Kidney (tissue), 14 donors: ENCODE results near the gene PANX3. TPM values are rescaled to one million over a fixed set of nuclear protein-coding genes. Genes with fewer than 3 reads are reported as not detected.

Experiments used
- DNase-seq, 5 donors: peaks; one replicate each; pipeline ENCODE4 v3.0.0-alpha.2; 2013 to 2020
- FAIRE-seq: peaks from 2 replicates; lab custom pipeline; 2012; peaks lifted over from hg19 to GRCh38; lab: Jason Lieb, UNC
- H3K27ac ChIP-seq, 2 donors: one replicate each; pipeline ENCODE4 v1.7.0; 2013; ENCODE audit warnings: low read depth in 2 of 2, low read length in 2 of 2, inconsistent platforms in 1 of 2
- H3K27me3 ChIP-seq: one replicate; pipeline ENCODE4 v1.7.1; 2013; ENCODE audit warnings: low read length, inconsistent platforms; ENCODE audit not compliant: control insufficient read depth, insufficient read depth
- H3K36me3 ChIP-seq, 3 donors: one replicate each; pipeline versions ENCODE4 v1.7.0 to v1.7.1; 2013; ENCODE audit warnings: low read length in 3 of 3, control low read depth in 1 of 3, inconsistent platforms in 1 of 3; ENCODE audit not compliant: insufficient read depth in 3 of 3, control insufficient read depth in 2 of 3
- H3K4me1 ChIP-seq, 3 donors: one replicate each; pipeline versions ENCODE4 v1.7.0 to v1.7.1; 2013; ENCODE audit warnings: low read length in 3 of 3, inconsistent platforms in 1 of 3, low read depth in 1 of 3; ENCODE audit not compliant: control insufficient read depth in 2 of 3, insufficient read depth in 2 of 3
- H3K4me3 ChIP-seq, 3 donors: one replicate each; pipeline versions ENCODE4 v1.7.0 to v1.8.1; 2013; ENCODE audit warnings: low read length in 3 of 3, control low read depth in 1 of 3, inconsistent platforms in 1 of 3
- H3K9ac ChIP-seq, 3 donors: one replicate each; pipeline versions ENCODE4 v1.7.0 to v1.7.1; 2013; ENCODE audit warnings: low read length in 3 of 3, control low read depth in 1 of 3, inconsistent platforms in 1 of 3
- H3K9me3 ChIP-seq, 3 donors: one replicate each; pipeline versions ENCODE4 v1.7.0 to v1.7.1; 2013; ENCODE audit warnings: low read length in 3 of 3, control low read depth in 1 of 3, inconsistent platforms in 1 of 3; ENCODE audit not compliant: control insufficient read depth in 2 of 3, insufficient read depth in 1 of 3
- CTCF ChIP-seq: IDR thresholded peaks from 3 replicates; pipeline ENCODE4 v1.5.1; 2012; ENCODE audit warnings: mild to moderate bottlenecking, moderate library complexity, borderline replicate concordance; ENCODE audit not compliant: insufficient read depth; ENCODE audit errors: extremely low read depth
- intact Hi-C: fragments of 100-400 bp; cut with DNase I; formaldehyde crosslinking; loops from one replicate; pipeline ENCODE4 v1.11.1; 2022
- polyA plus RNA-seq: library from polyadenylated mRNA; stranded (reverse); fragments of 350-450 nt; fragmentation: Illumina TruSeq; extraction: RNeasy Lipid Tissue Mini Kit (QIAGEN cat#74804); gene quantifications from one replicate; pipeline ENCODE4 v1.2.3, GENCODE V29; 2014; ENCODE audit warnings: low read depth, low replicate concordance; ENCODE audit not compliant: insufficient read depth
- total RNA-seq: library from RNA; stranded (reverse); fragmentation: NEBNext Ultra II Directional; extraction: Animal tissue kit (Norgen Biotek cat#: 25700); gene quantifications from one replicate; pipeline ENCODE4 v1.2.1, GENCODE V29; 2021
- donor health status: control.
- donor health status: control.
- donor health status: control.
- donor health status: control.
- donor health status: control.
- donor health status: DM: yes; HTN: yes; CAD: no.
- donor health status: Normal renal cell carcinoma (clear cell type).

PANX3 gene
- total and polyA plus RNA-seq, 2 donors from 2014 or later, result not detected

- no peak for FAIRE-seq
- Histone ChIP-seq H3K4me3 (no peak overlapping the region), H3K27me3 (no peaks in the 10 kb centered on the region), H3K9ac (no peak overlapping the region), H3K36me3 (peaks cover 0 to 11% (median 3%) of the 10 kb centered on the region in 3 donors), H3K9me3 (no peaks in the 10 kb centered on the region), H3K4me1 (no peaks in the 10 kb centered on the region), H3K27ac (no peak overlapping the region)
- DNase-seq, result peak in 3 of 5 donors; percentile 17 to 18 (median 17)
- intact Hi-C loops, result no loop called here
- no peak for TF ChIP-seq CTCF
Observed at GRCh38 chr11:124657904-124658303, 46.7 kb downstream of the PANX3 start.

- Histone ChIP-seq H3K4me1 (no peaks in the 10 kb centered on the region), H3K27me3 (no peaks in the 10 kb centered on the region), H3K4me3 (no peak overlapping the region), H3K36me3 (peaks cover 0 to 5% (median 3%) of the 10 kb centered on the region in 3 donors), H3K9me3 (no peaks in the 10 kb centered on the region), H3K9ac (no peak overlapping the region), H3K27ac (no peak overlapping the region)
- no peak for DNase-seq
- no peak for FAIRE-seq
- TF ChIP-seq CTCF, result no peak
- intact Hi-C loops, result no loop called here
Observed at GRCh38 chr11:124658501-124658900, 47.3 kb downstream of the PANX3 start.

- Histone ChIP-seq H3K4me1 (no peaks in the 10 kb centered on the region), H3K27ac (no peak overlapping the region), H3K27me3 (no peaks in the 10 kb centered on the region), H3K9me3 (no peaks in the 10 kb centered on the region), H3K36me3 (peaks cover 0 to 3% (median 3%) of the 10 kb centered on the region in 3 donors), H3K4me3 (no peak overlapping the region), H3K9ac (no peak overlapping the region)
- no peak for TF ChIP-seq CTCF
- intact Hi-C loops, result no loop called here
- DNase-seq (no peak), FAIRE-seq (no peak)
Observed at GRCh38 chr11:124658986-124659385, 47.8 kb downstream of the PANX3 start.

GRCh38 chr11:124661553-124661952 is 50.3 kb downstream of the PANX3 start:
- no peak for FAIRE-seq
- intact Hi-C loops, result loop anchor here (10.0 kb wide), 1 partner anchor 173 kb away; no protein-coding TSS in a partner anchor
- no peak for DNase-seq
- Histone ChIP-seq H3K4me3 (no peak overlapping the region), H3K36me3 (peaks cover 0 to 6% (median 3%) of the 10 kb centered on the region in 3 donors), H3K9ac (no peak overlapping the region), H3K9me3 (no peaks in the 10 kb centered on the region), H3K27me3 (no peaks in the 10 kb centered on the region), H3K4me1 (no peaks in the 10 kb centered on the region), H3K27ac (no peak overlapping the region)
- no peak for TF ChIP-seq CTCF
